Measurements from ENCODE around the gene RRAGD.

GRCh38 chr6:89381031-89381430 lies 31.0 kb downstream of the RRAGD start:
- TF ChIP-seq CTCF (IDR thresholded peaks at IDR 0.05; ENCODE audit: insufficient read depth, low read length, poor library complexity, severe bottlenecking), result no peak
- TF ChIP-seq EZH2phosphoT487 (conservative IDR thresholded peaks at IDR 0.05; ENCODE audit: low read length), result no peak
